ENCODE measurements around the gene PRM3. TPM values are rescaled to one million over a fixed set of nuclear protein-coding genes. Genes with fewer than 3 reads are reported as not detected.

Gene PRM3
- total RNA-seq, 4 donors from 2014 or later = not detected

- no peak for TF ChIP-seq CTCF (IDR thresholded peaks at IDR 0.05)
- no peak for DNase-seq (ENCODE audit: low spot score)
- ATAC-seq (ENCODE audit: low FRiP score) = no peak
These were observed 24.9 kb upstream of the PRM3 start for GRCh38 chr16:11298143-11298900.

DNA sequence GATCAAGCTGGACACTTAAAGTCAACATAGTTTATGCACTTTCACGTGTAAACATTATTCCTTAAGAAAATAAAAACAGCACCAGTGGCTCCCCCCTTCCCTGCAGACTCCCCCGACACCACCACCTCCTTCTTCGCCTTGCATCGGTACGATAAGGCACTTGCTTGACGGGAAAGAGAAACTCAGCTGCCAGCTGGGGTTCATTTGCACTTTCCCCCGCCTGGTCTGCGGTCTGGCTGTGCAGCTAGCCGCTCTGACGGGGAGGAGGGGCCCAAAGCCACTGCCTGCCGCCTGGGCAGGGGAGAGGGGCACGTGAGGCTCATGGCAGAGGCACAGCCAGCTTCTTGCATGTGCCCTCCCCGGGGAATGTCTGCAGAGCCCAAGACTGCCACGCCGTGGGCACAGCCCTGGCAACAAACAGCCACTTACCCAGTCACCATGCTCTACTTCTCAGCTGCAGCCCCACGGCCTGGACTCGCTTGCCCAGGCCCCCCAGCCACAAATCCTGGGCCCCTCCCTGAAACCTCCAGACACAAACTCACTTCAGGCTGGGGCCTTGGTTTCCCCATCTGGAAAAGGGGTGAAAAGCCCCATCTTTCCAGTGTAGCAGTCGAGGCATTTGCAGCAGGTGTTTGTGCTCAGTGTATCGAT lies 24.2 kb upstream of the PRM3 start:
- peak; percentile 60 for ATAC-seq (ENCODE audit: low FRiP score)
- DNase-seq (ENCODE audit: low spot score) = no peak
- TF ChIP-seq CTCF (IDR thresholded peaks at IDR 0.05) = no peak

DNA sequence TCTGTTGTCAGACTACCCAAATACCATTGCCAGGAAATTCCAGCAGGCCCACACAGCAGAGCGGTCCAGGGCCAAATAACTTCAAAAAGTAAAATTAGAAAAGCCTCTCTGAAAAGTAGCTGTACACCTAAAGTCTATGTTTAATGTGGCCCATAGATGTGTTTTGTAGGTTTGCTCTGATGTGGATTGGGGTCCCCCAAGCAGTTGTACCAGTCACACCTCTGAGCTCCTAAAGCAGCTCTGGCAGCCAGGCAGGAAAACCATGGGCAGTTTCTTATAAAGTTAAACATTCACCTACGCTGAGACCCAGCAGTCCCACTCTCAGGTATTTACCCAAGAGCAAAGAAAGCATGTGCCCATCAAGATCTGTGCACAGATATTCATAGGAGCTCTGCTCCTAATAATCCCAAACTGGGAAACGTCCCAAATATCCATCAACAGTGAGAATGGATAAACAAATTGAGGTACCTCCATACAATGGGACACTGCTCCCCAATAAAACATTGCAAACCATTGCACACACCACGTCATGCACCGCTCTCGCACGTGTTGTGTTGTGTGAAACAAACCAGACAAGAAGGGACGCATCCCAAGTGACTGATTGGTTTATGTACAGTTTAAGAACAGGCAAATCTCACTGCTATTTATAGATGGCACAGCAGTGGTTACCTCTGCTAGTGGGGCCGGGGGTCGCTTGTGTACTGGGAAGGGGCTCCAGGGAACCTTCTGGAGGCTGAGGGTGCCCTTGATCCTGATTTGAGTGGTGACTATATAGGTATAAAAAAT lies 23.5 kb upstream of the PRM3 start:
- DNase-seq (ENCODE audit: low spot score) = no peak
- TF ChIP-seq CTCF (IDR thresholded peaks at IDR 0.05) = no peak
- ATAC-seq (ENCODE audit: low FRiP score) = no peak

DNA sequence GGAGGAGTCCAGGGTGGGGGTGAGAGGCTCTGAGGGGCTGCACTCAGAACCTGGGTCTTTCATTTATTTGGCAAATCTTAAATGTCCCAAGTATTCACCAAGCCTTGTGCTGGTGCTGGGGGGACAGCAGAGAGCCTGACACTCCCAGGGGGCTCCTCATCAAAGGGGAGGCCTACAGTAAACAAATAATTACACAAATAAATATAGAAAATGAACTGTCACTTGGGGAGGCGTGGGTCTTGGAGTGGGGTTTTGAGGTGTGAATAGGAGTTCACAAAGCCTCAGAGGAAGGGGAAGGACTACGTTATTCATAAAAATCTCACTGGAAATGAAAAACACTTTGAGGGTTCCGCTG lies 22.9 kb upstream of the PRM3 start:
- no peak for TF ChIP-seq CTCF (IDR thresholded peaks at IDR 0.05)
- ATAC-seq (ENCODE audit: low FRiP score) = no peak
- DNase-seq (ENCODE audit: low spot score) = no peak

- no peak for DNase-seq (ENCODE audit: low spot score)
- ATAC-seq (ENCODE audit: low FRiP score) = no peak
- no peak for TF ChIP-seq CTCF (IDR thresholded peaks at IDR 0.05)
These were observed 22.2 kb upstream of the PRM3 start for GRCh38 chr16:11295672-11296071.

DNA sequence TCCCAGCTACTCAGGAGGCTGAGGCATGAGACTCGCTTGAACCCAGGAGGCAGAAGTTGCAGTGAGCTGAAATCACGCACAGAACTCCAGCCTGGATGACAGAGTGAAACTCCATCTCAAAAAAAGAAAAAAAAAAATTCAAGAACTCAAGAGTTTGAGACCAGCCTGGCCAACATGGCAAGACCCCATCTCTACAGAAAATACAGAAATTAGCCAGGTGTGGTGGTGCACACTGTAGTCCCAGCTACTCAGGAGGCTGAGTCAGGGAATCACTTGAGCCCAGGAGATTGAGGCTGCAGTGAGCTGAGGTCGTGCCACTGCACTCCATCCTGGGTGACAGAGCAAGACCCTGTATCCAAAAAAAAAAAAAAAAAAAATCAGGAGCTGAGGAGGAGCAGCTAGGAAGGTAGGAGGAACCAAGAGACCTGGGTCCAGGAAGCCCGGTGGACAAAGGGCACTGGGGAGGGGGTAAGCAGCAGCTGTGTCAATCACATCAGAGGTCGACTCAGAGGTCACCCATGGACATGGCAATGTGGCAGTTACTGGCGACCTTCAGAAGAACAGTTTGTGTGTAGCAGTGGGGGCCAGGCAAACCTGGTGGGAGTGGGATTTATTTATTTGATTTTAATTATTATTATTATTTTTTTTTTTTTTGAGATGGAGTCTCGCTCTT lies 18.8 kb upstream of the PRM3 start:
- DNase-seq (ENCODE audit: low spot score) (no peak), ATAC-seq (ENCODE audit: low FRiP score) (no peak)
- no peak for TF ChIP-seq CTCF (IDR thresholded peaks at IDR 0.05)

All from omental fat pad (tissue), 4 donors.